NCI-H82 treated with DMSO at 0.1 percent for 48 hours (cell line): ENCODE results near the gene FAM83D.
"Not testable (repeated sequence)": the region's sequence is repeated elsewhere in the genome, so short reads cannot be mapped to it uniquely, and the experiment has no call there.

Experiments
- DNase-seq: peaks from one replicate; lab custom pipeline; 2025; ENCODE audit not compliant: unreplicated experiment; lab: John Stamatoyannopoulos, UW

FAM83D gene

DNA sequence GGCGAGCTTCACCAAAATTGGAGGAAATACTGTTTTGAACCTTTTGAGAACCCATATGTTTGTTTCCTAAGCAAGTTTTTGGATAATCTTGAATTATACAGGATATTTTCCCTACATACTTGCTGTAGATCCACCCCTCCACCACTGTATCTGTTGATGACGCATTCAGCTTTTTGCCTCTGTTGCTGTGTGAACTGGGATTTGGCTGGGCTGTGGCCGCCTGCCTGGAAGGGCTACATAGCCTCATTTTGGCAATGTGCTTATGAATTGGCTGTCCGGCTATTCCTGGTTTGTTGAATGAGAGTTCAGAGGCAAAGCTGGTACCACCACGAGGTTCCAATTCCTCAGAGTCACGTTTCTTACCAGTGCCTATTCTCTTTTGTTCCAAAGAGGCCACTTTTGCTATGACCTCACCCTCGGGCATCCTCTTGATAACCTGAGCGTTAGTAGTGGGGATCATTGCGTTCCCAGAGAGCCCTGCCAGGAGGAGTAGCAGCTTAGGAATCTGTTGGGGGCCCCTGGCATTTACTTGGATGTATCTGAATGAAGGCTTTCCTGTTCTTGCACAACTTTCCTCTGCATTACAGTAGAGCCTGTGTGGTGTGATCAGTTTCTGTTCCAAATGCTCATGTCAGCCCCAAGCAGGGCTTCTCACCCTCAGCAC is 6.4 kb downstream of the FAM83D start:
- no peak for DNase-seq

DNA sequence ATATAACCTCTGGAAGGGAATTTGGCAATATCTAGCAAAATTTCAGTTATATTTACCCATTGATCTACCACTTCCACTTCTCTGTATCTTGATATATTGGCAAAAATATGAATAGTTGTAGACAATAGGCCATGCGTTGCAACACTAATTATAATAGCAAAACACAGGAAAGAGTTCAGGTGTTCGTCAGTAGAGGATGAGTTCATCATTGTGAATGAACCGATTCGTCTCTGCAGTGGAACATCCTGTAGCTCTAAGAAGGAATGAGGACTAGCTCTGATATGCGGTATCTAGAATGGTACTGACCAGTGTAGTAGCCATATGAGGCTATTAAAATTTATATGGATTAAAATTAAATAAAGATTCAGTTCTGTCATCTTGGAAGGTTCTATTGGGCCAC is 8.3 kb downstream of the FAM83D start:
- DNase-seq: no peak

DNA sequence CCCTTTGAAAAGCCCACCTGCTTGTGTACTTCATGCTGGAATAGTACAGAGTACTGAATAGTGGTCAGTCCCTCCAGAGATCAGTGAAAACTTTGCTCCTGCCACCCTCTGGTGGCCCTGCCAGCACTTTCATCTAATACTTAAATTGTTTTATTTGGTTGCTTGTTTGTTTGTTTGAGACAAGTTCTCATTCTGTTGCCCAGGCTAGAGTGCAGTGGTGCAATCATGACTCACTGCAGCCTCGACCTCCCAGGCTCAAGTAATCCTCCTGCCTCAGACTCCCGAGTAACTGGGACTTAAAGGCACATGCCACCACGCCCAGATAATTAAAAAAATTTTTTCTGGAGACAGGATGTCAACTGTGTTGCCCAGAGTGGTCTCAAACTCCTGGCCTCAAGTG is 9.1 kb downstream of the FAM83D start:
- no peak for DNase-seq

DNA sequence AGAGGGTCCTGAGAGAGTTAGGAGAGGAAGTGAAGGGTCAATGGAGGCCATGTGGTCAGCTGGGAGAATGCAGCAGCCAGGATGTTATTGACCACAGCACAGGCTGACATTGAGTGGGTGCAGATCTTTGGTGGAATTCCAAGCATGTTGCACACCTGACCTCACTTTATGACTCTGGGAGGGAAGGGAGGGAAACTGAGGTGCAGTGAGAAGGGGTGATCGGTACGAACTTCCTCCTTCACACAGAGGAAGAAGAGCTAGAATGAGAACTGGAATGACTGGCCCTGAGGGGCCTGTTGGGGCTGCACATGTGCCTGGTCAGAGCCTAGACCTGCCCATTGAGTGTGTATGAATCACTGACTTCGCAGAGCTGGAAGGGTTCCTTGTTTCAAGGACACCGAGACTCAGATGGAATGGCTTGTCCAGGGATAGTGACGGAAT is 9.8 kb downstream of the FAM83D start:
- DNase-seq: no peak

DNA sequence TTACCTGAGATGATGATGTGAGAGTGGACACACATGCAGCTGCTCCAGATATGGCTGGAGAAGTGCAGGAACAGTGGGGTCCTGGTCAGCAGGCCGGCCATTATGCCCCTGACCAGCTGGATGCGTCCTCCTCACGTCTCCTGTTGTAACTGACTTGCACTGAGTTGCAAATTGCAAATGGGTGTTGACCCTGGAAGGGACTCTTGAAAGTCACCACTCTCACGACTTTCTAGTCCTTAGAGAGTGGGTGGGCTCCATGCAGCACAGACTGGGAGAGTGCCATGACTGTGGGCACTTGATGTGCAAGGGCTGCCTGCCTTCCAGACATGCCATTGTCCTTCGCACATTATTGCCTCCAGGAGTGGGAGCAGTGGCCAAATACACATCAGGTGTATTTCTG is 10.8 kb downstream of the FAM83D start:
- DNase-seq: no peak

DNA sequence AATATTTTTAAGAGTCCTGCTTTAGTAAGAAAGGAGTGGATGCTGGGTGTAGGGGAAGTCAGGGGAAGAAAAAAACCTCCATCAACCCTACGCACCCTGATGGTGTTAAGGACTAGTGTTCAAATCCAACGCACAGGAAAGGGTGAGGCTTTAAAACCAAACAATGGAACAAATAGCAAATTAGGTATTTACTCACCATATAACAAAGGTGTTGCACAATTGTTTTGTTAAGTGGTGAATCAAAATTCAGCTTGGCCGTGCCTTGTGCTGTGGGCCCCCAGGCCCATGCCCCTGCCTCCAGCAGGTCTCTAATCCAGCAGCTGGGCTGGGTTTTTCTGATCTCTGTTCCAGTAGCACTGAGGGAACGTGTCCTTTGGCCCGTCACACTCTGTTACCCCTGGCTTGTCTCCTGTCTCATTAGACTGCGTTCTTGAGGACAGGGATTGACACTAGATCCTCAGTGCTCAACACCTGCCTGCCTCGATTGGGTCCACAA is 11.8 kb downstream of the FAM83D start:
- DNase-seq: no peak

DNA sequence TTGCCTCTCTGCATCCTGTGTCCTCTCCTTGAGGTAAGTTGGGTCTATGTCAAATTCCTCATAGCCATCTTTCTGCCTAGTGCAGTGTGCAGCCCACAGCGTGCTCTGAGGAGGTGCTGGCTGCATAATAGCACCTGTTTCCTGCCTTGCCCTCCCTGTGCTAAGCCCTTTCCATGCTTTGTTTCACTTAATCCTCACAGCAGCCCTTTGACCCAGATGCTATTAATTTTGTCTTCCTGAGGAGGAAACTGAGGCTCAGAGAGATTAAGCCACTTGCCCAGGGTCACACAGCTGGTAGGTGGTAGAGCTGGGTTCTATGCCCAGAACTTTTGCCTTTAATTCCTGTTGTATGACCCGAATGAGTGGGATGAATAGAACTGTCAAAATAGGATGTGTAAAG is 13.5 kb downstream of the FAM83D start:
- DNase-seq: no peak

DNA sequence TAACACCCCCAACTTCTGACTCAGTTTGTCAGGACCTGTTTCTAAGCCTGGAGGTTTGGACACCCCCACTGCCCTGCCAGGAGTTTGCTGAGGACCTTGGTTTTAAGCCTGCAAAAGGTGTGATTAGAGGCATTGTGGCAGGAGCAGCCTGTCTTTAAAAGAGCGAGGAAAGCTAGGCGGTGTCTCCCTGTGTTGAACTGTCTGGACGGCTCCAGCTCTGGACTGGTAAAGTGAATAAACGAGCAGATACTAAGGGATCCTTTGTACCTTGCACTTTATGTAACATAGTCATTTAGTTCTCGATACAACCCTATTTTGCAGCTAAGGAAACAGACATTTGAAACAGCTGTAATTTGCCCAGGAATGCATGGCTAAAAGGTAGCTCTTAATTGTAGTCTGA is 14.4 kb downstream of the FAM83D start:
- no peak for DNase-seq

DNA sequence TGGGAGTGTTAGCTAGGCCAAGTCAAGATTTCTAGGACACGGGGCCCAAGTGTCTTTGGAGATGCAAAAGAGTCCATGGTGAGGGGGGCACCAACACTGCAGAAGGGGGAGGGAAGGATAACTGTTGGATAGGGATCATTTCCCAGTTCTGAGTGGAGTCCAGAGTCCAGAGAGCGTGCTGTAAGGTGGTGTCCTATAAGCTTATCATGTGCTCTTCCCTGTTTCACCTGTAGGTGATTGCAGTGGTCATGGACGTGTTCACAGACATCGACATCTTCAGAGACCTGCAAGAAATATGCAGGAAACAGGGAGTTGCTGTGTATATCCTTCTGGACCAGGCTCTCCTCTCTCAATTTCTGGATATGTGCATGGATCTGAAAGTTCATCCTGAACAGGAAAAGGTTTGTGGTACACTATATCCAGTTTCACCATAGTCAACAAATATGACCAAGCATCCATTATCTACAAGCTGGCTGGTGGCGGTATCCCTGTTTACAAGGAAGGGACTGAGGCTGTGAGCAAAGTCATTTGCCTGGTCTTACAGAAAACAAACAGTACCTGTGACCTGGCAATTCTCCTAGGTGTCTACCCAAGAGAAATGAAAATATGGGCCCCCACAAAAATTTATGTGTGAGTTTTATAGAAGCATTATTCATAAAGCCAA is 15.6 kb downstream of the FAM83D start:
- DNase-seq: no peak

DNA sequence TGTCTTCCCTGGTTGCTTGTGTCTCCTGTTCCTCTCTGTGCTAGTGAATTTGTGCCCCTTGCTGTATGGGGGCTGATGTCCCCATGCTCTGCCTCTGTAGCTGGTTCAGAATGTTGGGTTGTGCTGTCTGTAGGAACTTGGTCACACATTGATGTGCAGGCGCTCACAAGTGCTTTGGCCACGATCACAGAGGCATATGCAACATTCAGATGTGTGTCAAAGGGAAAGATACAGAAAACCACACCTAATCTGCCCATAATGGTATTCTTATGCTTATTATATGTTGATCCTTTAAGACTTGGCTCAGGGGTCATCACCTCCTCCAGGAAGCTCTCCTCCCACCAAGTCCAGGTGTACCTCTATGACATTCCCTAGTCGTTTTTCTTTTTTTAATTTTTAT is 18.8 kb downstream of the FAM83D start:
- DNase-seq: no peak

DNA sequence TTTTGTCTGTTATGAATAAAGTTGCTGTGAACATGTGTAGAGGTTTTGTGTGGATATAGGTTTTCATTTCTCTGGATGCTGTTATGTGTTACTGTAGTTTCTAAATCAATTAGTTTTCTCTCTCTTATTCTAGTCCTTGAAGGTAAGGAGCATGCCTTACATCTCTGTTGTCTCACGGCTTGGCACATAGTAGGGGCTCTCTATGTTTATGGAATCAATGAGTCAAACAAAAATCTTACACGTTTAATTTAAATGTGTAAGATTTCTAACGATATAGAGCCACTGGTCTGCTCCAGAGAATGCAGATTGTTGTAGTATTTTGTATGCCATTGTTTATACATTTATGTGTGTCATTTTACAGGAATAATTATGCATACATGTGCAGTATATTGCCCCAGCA is 20.6 kb downstream of the FAM83D start:
- no peak for DNase-seq

DNA sequence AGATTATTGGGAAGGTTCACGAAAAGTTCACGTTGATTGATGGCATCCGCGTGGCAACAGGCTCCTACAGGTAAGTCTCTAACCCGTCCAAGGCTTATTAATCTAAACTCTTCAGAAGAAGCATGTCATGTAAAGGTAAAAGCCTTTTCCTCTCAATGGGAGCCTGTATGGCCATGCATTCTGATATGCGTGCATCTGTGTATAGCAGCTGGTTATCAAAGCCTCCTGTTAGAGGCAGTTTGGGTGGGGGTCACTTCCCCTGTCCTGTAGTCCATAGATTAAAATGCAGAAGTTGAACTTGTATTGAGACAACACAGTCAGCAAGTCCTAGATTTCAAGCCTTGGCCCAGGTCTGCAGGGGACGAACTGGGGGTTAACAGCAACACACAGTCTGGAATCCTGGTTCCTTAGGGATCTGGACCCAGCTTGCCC is 21.7 kb downstream of the FAM83D start:
- no peak for DNase-seq

DNA sequence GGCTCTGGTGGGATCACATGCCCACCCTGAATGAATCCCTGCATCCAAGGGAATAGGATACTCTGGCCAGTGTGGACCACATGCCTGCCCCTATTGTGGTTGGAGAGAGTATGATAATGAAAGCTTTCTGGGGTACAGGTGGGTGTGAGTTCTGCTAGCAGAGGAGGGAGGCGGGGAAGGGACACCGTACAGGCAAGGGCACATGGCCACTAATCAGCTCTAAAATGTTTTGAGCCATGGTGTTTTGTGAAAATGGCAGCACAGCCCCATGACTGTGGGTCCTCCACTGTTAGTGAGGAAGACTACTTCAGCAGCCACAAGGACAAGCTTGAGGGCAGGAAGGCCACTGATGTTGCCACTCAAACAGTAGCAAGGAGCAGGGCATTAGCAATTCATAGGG is 24.0 kb downstream of the FAM83D start:
- DNase-seq: no peak

DNA sequence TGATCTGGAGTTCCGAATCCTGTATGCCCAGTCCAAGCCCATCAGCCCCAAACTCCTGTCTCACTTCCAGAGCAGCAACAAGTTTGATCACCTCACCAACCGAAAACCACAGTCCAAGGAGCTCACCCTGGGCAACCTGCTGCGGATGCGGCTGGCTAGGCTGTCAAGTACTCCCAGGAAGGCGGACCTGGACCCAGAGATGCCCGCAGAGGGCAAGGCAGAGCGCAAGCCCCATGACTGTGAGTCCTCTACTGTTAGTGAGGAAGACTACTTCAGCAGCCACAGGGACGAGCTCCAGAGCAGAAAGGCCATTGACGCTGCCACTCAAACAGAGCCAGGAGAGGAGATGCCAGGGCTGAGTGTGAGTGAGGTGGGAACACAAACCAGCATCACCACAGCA is 25.4 kb downstream of the FAM83D start:
- DNase-seq: no peak

DNA sequence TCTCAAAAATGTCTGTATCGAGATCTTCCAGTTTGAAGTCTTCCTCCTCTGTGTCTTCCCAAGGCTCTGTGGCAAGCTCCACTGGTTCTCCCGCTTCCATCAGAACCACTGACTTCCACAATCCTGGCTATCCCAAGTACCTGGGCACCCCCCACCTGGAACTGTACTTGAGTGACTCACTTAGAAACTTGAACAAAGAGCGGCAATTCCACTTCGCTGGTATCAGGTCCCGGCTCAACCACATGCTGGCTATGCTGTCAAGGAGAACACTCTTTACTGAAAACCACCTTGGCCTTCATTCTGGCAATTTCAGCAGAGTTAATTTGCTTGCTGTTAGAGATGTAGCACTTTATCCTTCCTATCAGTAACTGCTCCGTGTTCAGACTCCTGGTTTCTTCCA is 25.9 kb downstream of the FAM83D start:
- DNase-seq: no peak

DNA sequence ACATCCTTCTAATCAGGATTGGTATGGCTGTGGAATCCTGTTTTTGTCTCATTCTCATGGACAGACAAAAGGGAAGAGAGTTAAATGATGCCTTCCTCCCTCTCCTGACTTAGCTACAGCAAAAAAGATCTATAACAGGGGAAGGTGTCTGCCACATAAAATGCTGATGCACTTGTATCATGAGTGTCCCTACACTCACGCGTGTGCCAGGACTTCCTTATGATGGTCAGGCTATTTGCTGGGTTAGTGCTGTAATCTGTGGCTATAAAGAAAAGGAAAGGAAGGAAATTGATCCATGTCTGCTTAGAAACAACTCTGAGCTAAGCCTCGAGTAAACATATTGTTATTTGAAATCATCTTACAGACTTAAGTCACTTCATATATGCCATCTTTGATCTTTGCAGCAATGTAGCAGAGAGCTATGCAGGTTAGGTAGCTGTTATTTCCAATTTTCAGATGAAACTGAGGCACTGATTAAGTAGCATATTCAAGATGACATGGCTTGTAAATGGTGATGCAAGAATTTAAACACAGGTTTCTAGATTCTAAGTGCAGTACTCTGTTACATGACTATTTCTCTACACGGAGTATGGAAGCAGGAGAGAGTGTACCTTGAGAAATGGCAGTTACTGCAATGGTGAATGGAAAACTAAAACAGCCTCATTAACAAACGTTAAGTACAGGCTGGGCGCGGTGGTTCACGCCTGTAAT is 27.6 kb downstream of the FAM83D start:
- DNase-seq: no peak

DNA sequence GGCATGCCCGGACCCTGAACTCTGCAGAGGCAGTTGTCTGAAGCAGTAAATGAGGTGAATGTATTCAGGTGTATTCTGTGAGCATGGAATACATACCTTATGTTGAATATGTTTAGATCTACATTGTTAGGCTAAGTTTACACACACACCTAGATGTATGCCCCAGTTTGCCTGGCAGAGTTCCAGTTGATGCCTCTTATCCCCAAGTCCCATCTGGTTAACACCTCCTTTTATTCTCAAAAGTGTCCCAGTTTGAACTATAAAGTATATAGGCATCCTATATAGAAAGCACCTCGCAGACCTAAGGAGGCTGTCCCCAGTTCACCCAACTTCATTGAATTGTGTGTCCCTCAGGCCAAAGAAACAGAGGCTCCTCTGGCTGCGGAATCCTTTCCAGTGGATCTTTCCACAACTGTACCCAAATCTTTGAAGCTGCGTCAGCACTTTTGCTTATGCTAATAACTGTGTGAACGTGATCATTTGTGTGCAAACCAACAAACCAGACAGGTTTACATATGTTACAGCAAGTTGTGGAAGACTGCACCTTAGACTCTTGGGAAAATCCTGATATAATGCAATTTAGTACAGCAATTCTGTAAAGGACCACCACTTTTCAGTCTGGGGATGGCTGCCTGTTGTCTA is 31.1 kb downstream of the FAM83D start:
- DNase-seq: peak; percentile 7

DNA sequence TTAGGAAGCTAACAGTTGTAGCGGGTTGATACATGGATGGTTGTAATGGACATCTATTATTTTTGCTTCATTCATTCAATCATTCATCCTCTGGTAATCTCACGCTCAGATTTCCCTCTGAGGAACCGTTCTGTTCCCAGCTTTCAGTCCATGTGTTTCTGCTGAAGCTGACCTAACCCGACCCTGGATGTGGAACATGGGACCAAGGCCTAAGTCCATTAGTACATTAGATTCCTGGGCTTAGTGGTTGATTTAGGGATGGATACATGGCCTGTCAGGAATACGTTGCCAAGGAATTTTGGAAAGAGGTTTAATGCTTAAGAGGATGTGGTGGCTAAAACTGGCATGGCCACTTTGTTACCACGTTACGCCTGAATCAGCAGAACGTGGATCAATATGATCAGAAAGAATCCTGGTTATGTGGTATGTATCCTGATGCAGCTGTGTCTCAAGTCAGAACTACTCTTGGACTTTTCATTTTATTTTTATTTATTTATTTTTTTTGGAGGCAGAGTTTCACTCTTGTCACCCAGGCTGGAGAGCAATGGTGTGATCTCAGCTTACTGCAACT is 31.8 kb downstream of the FAM83D start:
- DNase-seq: peak; percentile 56

DNA sequence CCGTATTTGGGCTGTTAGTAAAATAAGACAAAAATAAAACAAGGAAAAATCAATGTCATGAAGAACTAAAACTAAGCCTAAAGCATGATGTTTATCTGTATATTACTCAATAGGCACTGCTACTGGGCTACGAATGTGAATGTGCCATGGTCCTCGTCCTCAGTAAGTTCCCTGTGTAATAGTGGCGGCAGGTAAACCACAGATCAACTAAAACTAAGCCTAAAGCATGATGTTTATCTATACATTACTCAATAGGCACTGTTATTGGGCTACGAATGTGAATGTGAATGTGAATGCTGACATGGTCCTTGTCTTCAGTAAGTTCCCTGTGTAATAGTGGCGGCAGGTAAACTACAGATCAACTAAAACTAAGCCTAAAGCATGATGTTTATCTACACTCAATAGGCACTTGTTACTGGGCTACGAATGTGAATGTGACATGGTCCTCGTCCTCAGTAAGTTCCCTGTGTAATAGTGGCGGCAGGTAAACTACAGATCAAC is 34.0 kb downstream of the FAM83D start:
- not testable (repeated sequence) for DNase-seq

DNA sequence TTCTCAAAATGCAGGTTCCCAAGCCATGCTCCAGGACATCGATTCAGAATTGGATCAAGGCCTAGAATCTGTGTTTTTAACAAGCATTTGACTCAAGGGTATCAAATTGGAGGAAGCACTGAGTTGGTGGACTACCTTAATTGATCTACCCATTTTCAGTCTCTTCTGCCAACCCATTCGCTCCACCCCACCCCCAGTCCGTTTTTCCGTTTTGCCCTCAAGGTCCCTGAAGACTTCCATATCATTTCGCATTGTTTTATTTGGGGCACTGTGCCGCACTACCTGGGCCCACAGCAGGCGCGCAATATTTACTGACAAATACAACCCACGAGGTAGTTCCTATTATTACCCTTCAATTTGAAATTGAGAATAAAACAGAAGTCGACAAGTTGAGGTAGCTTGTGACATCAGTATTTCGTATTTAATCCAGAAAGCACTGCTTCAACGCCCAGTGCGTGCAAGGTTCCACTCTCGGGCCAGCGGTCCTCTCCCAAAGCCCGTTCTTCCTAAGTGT is 35.4 kb downstream of the FAM83D start:
- no peak for DNase-seq
